Measurements from ENCODE around the gene TRIM66. TPM values are rescaled to one million over a fixed set of nuclear protein-coding genes. Genes with fewer than 3 reads are reported as not detected.

TRIM66 gene
- total RNA-seq, 1 donor from 2014 or later: 15.0 TPM

GRCh38 chr11:8596504-8597046 is 85.9 kb downstream of the TRIM66 start:
- Histone ChIP-seq H3K36me3 (no peaks in the 10 kb centered on the region), H3K27me3 (peaks cover 12% of the 10 kb centered on the region), H3K4me3 (no peak overlapping the region), H3K27ac (no peak overlapping the region), H3K4me1 (no peaks in the 10 kb centered on the region), H3K9me3 (no peaks in the 10 kb centered on the region)
- TF ChIP-seq CTCF (IDR thresholded peaks at IDR 0.05): no peak
- intact Hi-C loops (cut with DNase I): no loop called here
- DNase-seq (no peak), ATAC-seq (no peak)

GRCh38 chr11:8593935-8594909 is 88.2 kb downstream of the TRIM66 start, which contains the start of gene STK33:
TSS of gene STK33 (minus strand) at chr11:8594228. CDS start at chr11:8474905, 119,323 bp downstream.
- DNase-seq (peak; percentile 89), ATAC-seq (peak; percentile 97)
- intact Hi-C loops (cut with DNase I): no loop called here
- Histone ChIP-seq H3K9me3 (no peaks in the 10 kb centered on the region), H3K27me3 (peaks cover 12% of the 10 kb centered on the region), H3K36me3 (no peaks in the 10 kb centered on the region), H3K4me3 (peak within 1 kb of the TSS; percentile 59), H3K4me1 (no peaks in the 10 kb centered on the region), H3K27ac (no peak within 1 kb of the TSS)
- TF ChIP-seq CTCF (IDR thresholded peaks at IDR 0.05): no peak

DNA sequence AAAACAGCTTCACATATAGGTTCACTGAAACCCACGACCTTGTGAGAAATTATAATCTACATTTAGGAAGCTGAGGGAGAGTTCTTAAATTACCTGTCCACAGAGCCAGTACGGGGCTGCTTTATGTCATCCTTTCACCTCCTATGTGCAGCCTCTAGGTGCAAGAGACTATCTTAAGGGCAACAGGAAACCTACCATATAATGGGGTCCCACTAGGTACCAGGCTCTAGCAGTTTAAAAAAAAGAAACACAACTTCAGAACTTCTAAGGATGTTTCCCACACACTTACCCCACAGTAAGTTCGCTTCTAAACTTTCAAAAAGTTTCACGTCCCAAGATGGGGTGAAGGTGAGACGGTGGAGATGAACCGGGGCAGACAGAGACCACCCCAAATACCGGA is 89.0 kb downstream of the TRIM66 start:
- peaks cover 12% of the 10 kb centered on the region for H3K27me3 ChIP-seq
- no peaks in the 10 kb centered on the region for H3K9me3 ChIP-seq
- DNase-seq (no peak), ATAC-seq (peak; percentile 6)
- H3K4me1 ChIP-seq: no peaks in the 10 kb centered on the region
- H3K36me3 ChIP-seq: no peaks in the 10 kb centered on the region
- H3K27ac ChIP-seq: no peak overlapping the region
- TF ChIP-seq CTCF (IDR thresholded peaks at IDR 0.05): no peak
- H3K4me3 ChIP-seq: peak overlapping the region; percentile 59
- intact Hi-C loops (cut with DNase I): no loop called here

DNA sequence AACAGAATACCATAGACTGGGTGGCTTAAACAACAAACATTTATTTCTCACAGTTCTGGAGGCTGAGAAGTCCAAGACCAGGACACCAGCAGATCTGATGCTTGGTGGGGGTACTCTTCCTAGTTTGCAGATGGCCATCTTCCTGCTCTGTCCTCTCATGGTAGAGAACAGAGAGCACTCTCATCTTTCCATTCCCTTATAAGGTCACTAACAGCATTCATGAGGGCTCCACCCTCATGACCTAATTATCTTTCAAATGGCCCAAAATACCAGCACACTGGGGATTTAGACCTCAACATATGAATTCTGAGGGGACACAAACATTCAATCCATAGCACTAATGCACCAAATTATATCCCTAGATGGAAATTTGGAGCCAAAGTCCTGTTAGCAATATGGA is 94.5 kb downstream of the TRIM66 start:
- intact Hi-C loops (cut with DNase I): no loop called here
- Histone ChIP-seq H3K27me3 (no peaks in the 10 kb centered on the region), H3K4me1 (no peaks in the 10 kb centered on the region), H3K9me3 (no peaks in the 10 kb centered on the region), H3K27ac (no peak overlapping the region), H3K4me3 (no peak overlapping the region), H3K36me3 (no peaks in the 10 kb centered on the region)
- no peak for TF ChIP-seq CTCF (IDR thresholded peaks at IDR 0.05)
- DNase-seq (no peak), ATAC-seq (no peak)

- no peaks in the 10 kb centered on the region for H3K36me3 ChIP-seq
- H3K27ac ChIP-seq: no peak overlapping the region
- intact Hi-C loops (cut with DNase I): no loop called here
- no peaks in the 10 kb centered on the region for H3K27me3 ChIP-seq
- H3K9me3 ChIP-seq: no peaks in the 10 kb centered on the region
- DNase-seq (no peak), ATAC-seq (no peak)
- no peaks in the 10 kb centered on the region for H3K4me1 ChIP-seq
- no peak overlapping the region for H3K4me3 ChIP-seq
- no peak for TF ChIP-seq CTCF (IDR thresholded peaks at IDR 0.05)
Measured at GRCh38 chr11:8586805-8587204, 95.7 kb downstream of the TRIM66 start.
